Cardiac fibroblast (primary cell): Measurements from ENCODE around the gene SORBS2.

ENCODE experiments used
- DNase-seq, 2 donors: peaks; one replicate each; pipeline versions ENCODE4 v3.0.0 to v3.0.0-alpha.2; 2010; ENCODE audit warnings: low read depth in 2 of 2
- H3K4me3 ChIP-seq, 2 donors: replicated peaks in 1 of 2; 1 replicate in 1 of 2; 2 replicates in 1 of 2; pipeline ENCODE4 v1.5.1; 2011; ENCODE audit warnings: low read depth in 2 of 2, low read length in 2 of 2, mild to moderate bottlenecking in 2 of 2, moderate library complexity in 1 of 2
- CTCF ChIP-seq: IDR thresholded peaks from one replicate; pipeline ENCODE4 v1.5.1; 2011; ENCODE audit warnings: low read depth, mild to moderate bottlenecking, low read length, inconsistent platforms

SORBS2 gene

GRCh38 chr4:185722029-185722316 is 90.0 kb downstream of the SORBS2 start:
- DNase-seq = peak; percentile 51 to 88
- TF ChIP-seq CTCF = no peak
- H3K4me3 ChIP-seq = no peak overlapping the region

- no peak for TF ChIP-seq CTCF
- no peak overlapping the region for H3K4me3 ChIP-seq
- DNase-seq = peak; percentile 54 to 75
These were observed 90.6 kb downstream of the SORBS2 start for GRCh38 chr4:185721190-185722028.

- DNase-seq = no peak
- H3K4me3 ChIP-seq = no peak overlapping the region
- no peak for TF ChIP-seq CTCF
These were observed 92.5 kb downstream of the SORBS2 start for GRCh38 chr4:185719500-185719858.

GRCh38 chr4:185718578-185719499 is 93.2 kb downstream of the SORBS2 start:
- H3K4me3 ChIP-seq = no peak overlapping the region
- no peak for TF ChIP-seq CTCF
- no peak for DNase-seq

GRCh38 chr4:185717377-185717741 is 94.6 kb downstream of the SORBS2 start:
- no peak for DNase-seq
- no peak overlapping the region for H3K4me3 ChIP-seq
- no peak for TF ChIP-seq CTCF

- TF ChIP-seq CTCF = no peak
- DNase-seq = no peak
- no peak overlapping the region for H3K4me3 ChIP-seq
These were observed 95.2 kb downstream of the SORBS2 start for GRCh38 chr4:185716577-185717376.
